MM.1S (cell line): ENCODE results near the gene RIN2.

Source experiments
- DNase-seq: peaks from one replicate; pipeline ENCODE4 v3.0.0-alpha.2; 2015
- H2AFZ ChIP-seq: fragments of 300-600 bp; sonication (generic); 2 replicates; pipeline ENCODE4 v1.6.0; 2016; ENCODE audit warnings: antibody characterized with exemption, low read length
- H3F3A ChIP-seq: fragments of 300-600 bp; sonication (generic); 2 replicates; pipeline ENCODE4 v1.6.1; 2016; ENCODE audit warnings: mild to moderate bottlenecking, antibody characterized with exemption, low read length, moderate library complexity, mixed read lengths; ENCODE audit not compliant: insufficient read depth
- H3K27ac ChIP-seq: fragments of 300-600 bp; sonication (generic); 2 replicates; pipeline ENCODE4 v1.5.1; 2016; ENCODE audit warnings: mild to moderate bottlenecking, low read length
- H3K27me3 ChIP-seq: fragments of 300-600 bp; sonication (generic); replicated peaks from 2 replicates; pipeline ENCODE4 v1.6.0; 2016; ENCODE audit warnings: low read length; ENCODE audit not compliant: insufficient read depth
- H3K36me3 ChIP-seq: fragments of 300-600 bp; sonication (generic); replicated peaks from 2 replicates; pipeline ENCODE4 v1.6.1; 2016; ENCODE audit warnings: mild to moderate bottlenecking, low read length, mixed read lengths; ENCODE audit not compliant: insufficient read depth
- H3K4me1 ChIP-seq: fragments of 300-600 bp; sonication (generic); 2 replicates; pipeline ENCODE4 v1.6.1; 2016; ENCODE audit warnings: low read length, mixed read lengths
- H3K4me2 ChIP-seq: fragments of 300-600 bp; sonication (generic); 2 replicates; pipeline ENCODE4 v1.6.0; 2016; ENCODE audit warnings: low read depth, low read length
- H3K4me3 ChIP-seq: fragments of 300-600 bp; sonication (generic); 2 replicates; pipeline ENCODE4 v1.5.1; 2016; ENCODE audit warnings: low read length, mixed read lengths
- H3K79me2 ChIP-seq: fragments of 300-600 bp; sonication (generic); 2 replicates; pipeline ENCODE4 v1.6.1; 2016; ENCODE audit warnings: mixed run types, low read length, mixed read lengths
- H3K9ac ChIP-seq: fragments of 300-600 bp; sonication (generic); 2 replicates; pipeline ENCODE4 v1.6.1; 2016; ENCODE audit warnings: low read length, mixed read lengths
- H3K9me2 ChIP-seq: fragments of 300-600 bp; sonication (generic); replicated peaks from 2 replicates; pipeline ENCODE4 v1.6.1; 2016; ENCODE audit warnings: mild to moderate bottlenecking, low read length, mixed read lengths; ENCODE audit not compliant: insufficient read depth
- H3K9me3 ChIP-seq: fragments of 300-600 bp; sonication (generic); replicated peaks from 2 replicates; pipeline ENCODE4 v1.6.1; 2016; ENCODE audit warnings: mild to moderate bottlenecking, low read length, mixed read lengths; ENCODE audit not compliant: insufficient read depth
- H4K20me1 ChIP-seq: fragments of 300-600 bp; sonication (generic); 2 replicates; pipeline ENCODE4 v1.6.1; 2016; ENCODE audit warnings: mild to moderate bottlenecking, low read length, moderate library complexity, mixed read lengths; ENCODE audit not compliant: insufficient read depth
- CTCF ChIP-seq: fragments of 300-600 bp; sonication (generic); IDR thresholded peaks from 2 replicates; pipeline ENCODE4 v1.5.1; 2016; ENCODE audit warnings: antibody characterized with exemption, low read length, mixed read lengths
- EZH2 ChIP-seq: fragments of 300-600 bp; sonication (generic); optimal IDR thresholded peaks from 2 replicates; pipeline ENCODE3; 2017; ENCODE audit warnings: low read depth, mild to moderate bottlenecking, antibody characterized with exemption, low read length, mixed read lengths
- EZH2phosphoT487 ChIP-seq: fragments of 300-600 bp; sonication (generic); IDR thresholded peaks from 2 replicates; pipeline ENCODE4 v1.6.1; 2018; ENCODE audit warnings: antibody characterized with exemption, low read length

The RIN2 gene

DNA sequence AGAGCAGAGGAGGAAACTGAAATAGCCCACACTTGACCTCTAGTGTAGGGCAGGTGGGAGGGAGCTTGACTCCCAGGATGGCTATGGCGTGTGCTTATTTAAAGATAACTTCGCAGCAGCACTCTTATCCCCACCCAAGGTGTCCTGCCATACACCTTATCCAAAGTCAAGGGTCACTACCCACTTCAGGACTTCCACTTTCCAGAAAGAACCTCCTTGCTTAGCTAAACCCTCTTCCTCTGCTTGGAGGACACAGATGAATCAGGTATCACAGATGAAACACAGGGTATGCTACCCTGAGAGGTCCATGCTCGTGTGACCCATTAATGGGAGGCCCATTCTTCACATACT is 2.3 kb downstream of the RIN2 start:
- no peaks in the 10 kb centered on the region for H3K9me2 ChIP-seq
- no peak overlapping the region for H3K4me2 ChIP-seq
- no peaks in the 10 kb centered on the region for H4K20me1 ChIP-seq
- no peaks in the 10 kb centered on the region for H3K36me3 ChIP-seq
- H3K4me1 ChIP-seq = peaks cover 6% of the 10 kb centered on the region; the same call in 1 of the 2 replicates
- no peak for TF ChIP-seq EZH2phosphoT487
- TF ChIP-seq EZH2 = no peak
- TF ChIP-seq CTCF = no peak
- no peak overlapping the region for H2AFZ ChIP-seq
- H3K9ac ChIP-seq = no peak overlapping the region
- no peak for DNase-seq
- no peaks in the 10 kb centered on the region for H3K27me3 ChIP-seq
- H3K79me2 ChIP-seq = no peaks in the 10 kb centered on the region
- H3K4me3 ChIP-seq = no peak overlapping the region
- H3F3A ChIP-seq = peaks cover 8% of the 10 kb centered on the region; the same call in 1 of the 2 replicates
- no peaks in the 10 kb centered on the region for H3K9me3 ChIP-seq
- H3K27ac ChIP-seq = no peak overlapping the region

GRCh38 chr20:19761326-19761725 is 3.3 kb downstream of the RIN2 start:
- H3K4me1 ChIP-seq = peaks cover 6% of the 10 kb centered on the region; the same call in 1 of the 2 replicates
- H3F3A ChIP-seq = peaks cover 8% of the 10 kb centered on the region; the same call in 1 of the 2 replicates
- no peak for DNase-seq
- no peaks in the 10 kb centered on the region for H3K9me3 ChIP-seq
- H3K9me2 ChIP-seq = no peaks in the 10 kb centered on the region
- H3K27me3 ChIP-seq = no peaks in the 10 kb centered on the region
- H3K27ac ChIP-seq = no peak overlapping the region
- H3K79me2 ChIP-seq = no peaks in the 10 kb centered on the region
- H2AFZ ChIP-seq = no peak overlapping the region
- no peak for TF ChIP-seq EZH2
- no peak for TF ChIP-seq CTCF
- H3K36me3 ChIP-seq = no peaks in the 10 kb centered on the region
- H3K9ac ChIP-seq = no peak overlapping the region
- H3K4me2 ChIP-seq = no peak overlapping the region
- H4K20me1 ChIP-seq = no peaks in the 10 kb centered on the region
- no peak overlapping the region for H3K4me3 ChIP-seq

DNA sequence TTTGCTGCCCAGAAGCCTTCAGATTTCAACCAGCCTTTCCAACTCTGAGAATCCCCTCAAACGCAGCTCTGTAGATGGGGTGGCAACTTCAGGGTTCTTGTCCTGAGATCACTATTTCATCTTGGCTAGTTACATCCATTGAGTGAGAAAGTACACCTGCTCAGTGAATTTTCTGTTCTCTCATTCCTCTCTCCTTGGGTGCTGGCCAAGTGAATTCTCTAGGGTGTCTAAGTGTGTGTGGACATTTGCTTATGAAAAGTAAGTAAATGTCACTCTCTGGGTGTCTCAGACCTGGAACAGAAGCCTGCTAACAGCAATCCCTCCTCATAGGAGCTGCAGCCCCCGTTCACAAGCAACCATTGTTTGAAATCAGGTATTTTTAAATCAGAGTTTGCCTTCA is 3.8 kb downstream of the RIN2 start:
- Histone ChIP-seq H3K79me2 (no peaks in the 10 kb centered on the region), H3K9me3 (no peaks in the 10 kb centered on the region), H3K27ac (no peak overlapping the region), H3K9me2 (no peaks in the 10 kb centered on the region), H3K4me3 (no peak overlapping the region), H3K27me3 (no peaks in the 10 kb centered on the region), H2AFZ (no peak overlapping the region), H3K36me3 (no peaks in the 10 kb centered on the region), H3K4me1 (peaks cover 4% of the 10 kb centered on the region; the same call in 1 of the 2 replicates), H3K4me2 (no peak overlapping the region), H3K9ac (no peak overlapping the region), H3F3A (peaks cover 8% of the 10 kb centered on the region; the same call in 1 of the 2 replicates), H4K20me1 (no peaks in the 10 kb centered on the region)
- DNase-seq = no peak
- TF ChIP-seq CTCF (no peak), EZH2phosphoT487 (no peak), EZH2 (no peak)
